Endothelial cell (in vitro differentiated cells): Measurements from ENCODE around the gene PIK3R2. TPM values are rescaled to one million over a fixed set of nuclear protein-coding genes. Genes with fewer than 3 reads are reported as not detected.

ENCODE experiments used
- DNase-seq: peaks from one replicate; pipeline ENCODE4 v3.0.0; 2021; ENCODE audit warnings: low spot score
- H3K27ac Mint-ChIP-seq: one replicate; pipeline ENCODE4 v1.8.0; 2021; ENCODE audit warnings: mixed read lengths, inconsistent platforms; ENCODE audit not compliant: unreplicated experiment
- H3K27me3 Mint-ChIP-seq: one replicate; pipeline ENCODE4 v1.8.0; 2021; ENCODE audit warnings: mild to moderate bottlenecking, moderate library complexity, mixed read lengths, inconsistent platforms; ENCODE audit not compliant: unreplicated experiment
- H3K36me3 Mint-ChIP-seq: one replicate; pipeline ENCODE4 v1.8.0; 2021; ENCODE audit warnings: mild to moderate bottlenecking, low read depth, mixed read lengths, inconsistent platforms; ENCODE audit not compliant: unreplicated experiment
- H3K4me1 Mint-ChIP-seq: one replicate; pipeline ENCODE4 v1.8.0; 2021; ENCODE audit warnings: mild to moderate bottlenecking, mixed read lengths, inconsistent platforms; ENCODE audit not compliant: unreplicated experiment
- H3K4me3 Mint-ChIP-seq: one replicate; pipeline ENCODE4 v1.8.0; 2021; ENCODE audit warnings: mild to moderate bottlenecking, mixed read lengths, inconsistent platforms; ENCODE audit not compliant: unreplicated experiment
- H3K9me3 Mint-ChIP-seq: one replicate; pipeline ENCODE4 v1.8.0; 2021; ENCODE audit warnings: mixed read lengths, inconsistent platforms; ENCODE audit not compliant: unreplicated experiment
- CTCF ChIP-seq: fragments of 200-600 bp; sonication (generic); IDR thresholded peaks from one replicate; pipeline ENCODE4 v1.5.0; 2021; ENCODE audit warnings: antibody characterized with exemption; ENCODE audit not compliant: unreplicated experiment
- total RNA-seq: library from RNA; stranded (reverse); fragmentation: NEBNext Ultra II Directional; extraction: Animal tissue kit (Norgen Biotek cat#: 25700); gene quantifications from one replicate; pipeline ENCODE4 v1.2.1, GENCODE V29; 2021; ENCODE audit not compliant: unreplicated experiment

Gene PIK3R2
- total RNA-seq, 1 donor from 2014 or later, result 28.0 TPM

GRCh38 chr19:18167011-18167410, 14.0 kb downstream of the PIK3R2 start:
- peaks cover 27% of the 10 kb centered on the region for H3K36me3 Mint-ChIP-seq

GRCh38 chr19:18167975-18168645, 15.1 kb downstream of the PIK3R2 start:
- Mint-ChIP-seq H3K4me3 (no peak overlapping the region), H3K27me3 (no peaks in the 10 kb centered on the region), H3K9me3 (no peaks in the 10 kb centered on the region), H3K27ac (no peak overlapping the region), H3K36me3 (peaks cover 26% of the 10 kb centered on the region), H3K4me1 (no peaks in the 10 kb centered on the region)
- DNase-seq, result peak; percentile 68
- TF ChIP-seq CTCF, result peak; percentile 77

More at GRCh38 chr19:18167011-18167410, 14.0 kb downstream of the PIK3R2 start:
- no peak overlapping the region for H3K27ac Mint-ChIP-seq
- no peaks in the 10 kb centered on the region for H3K27me3 Mint-ChIP-seq
- no peak for DNase-seq
- H3K9me3 Mint-ChIP-seq, result no peaks in the 10 kb centered on the region
- no peaks in the 10 kb centered on the region for H3K4me1 Mint-ChIP-seq
- no peak for TF ChIP-seq CTCF
- no peak overlapping the region for H3K4me3 Mint-ChIP-seq

- H3K9me3 Mint-ChIP-seq, result no peaks in the 10 kb centered on the region
- H3K27ac Mint-ChIP-seq, result no peak overlapping the region
- no peak for DNase-seq
- H3K4me3 Mint-ChIP-seq, result no peak overlapping the region
- no peak for TF ChIP-seq CTCF
- no peaks in the 10 kb centered on the region for H3K4me1 Mint-ChIP-seq
- H3K36me3 Mint-ChIP-seq, result peaks cover 21% of the 10 kb centered on the region
- H3K27me3 Mint-ChIP-seq, result no peaks in the 10 kb centered on the region
Measured at GRCh38 chr19:18168673-18169381, 15.9 kb downstream of the PIK3R2 start.

- no peaks in the 10 kb centered on the region for H3K9me3 Mint-ChIP-seq
- H3K4me3 Mint-ChIP-seq, result no peak overlapping the region
- H3K27ac Mint-ChIP-seq, result no peak overlapping the region
- no peak for DNase-seq
- H3K36me3 Mint-ChIP-seq, result peaks cover 14% of the 10 kb centered on the region
- no peaks in the 10 kb centered on the region for H3K4me1 Mint-ChIP-seq
- TF ChIP-seq CTCF, result no peak
- peaks cover 5% of the 10 kb centered on the region for H3K27me3 Mint-ChIP-seq
Measured at GRCh38 chr19:18170714-18171255, 17.8 kb downstream of the PIK3R2 start.
